Measurements from ENCODE around the gene AGAP1. TPM values are rescaled to one million over a fixed set of nuclear protein-coding genes. Genes with fewer than 3 reads are reported as not detected.

The AGAP1 gene
- total RNA-seq, 3 donors from 2014 or later (not counting 1 experiment from before 2014, with no cell fraction given) = 42.0 to 56.4 (median 45.7) TPM

GRCh38 chr2:235497096-235497495 is 3.3 kb downstream of the AGAP1 start:
- no peaks in the 10 kb centered on the region for H3K9me3 Mint-ChIP-seq
- intact Hi-C loops (cut with micrococcal nuclease) = no loop called here
- peaks cover 9 to 19% of the 10 kb centered on the region in 2 donors for H3K4me1 Mint-ChIP-seq
- Histone ChIP-seq H3K9me3 (ENCODE audit: control insufficient read depth, insufficient read depth, low read length) (no peaks in the 10 kb centered on the region), H3K27me3 (ENCODE audit: control insufficient read depth, insufficient read depth, low read length) (peaks cover 13% of the 10 kb centered on the region), H3K36me3 (ENCODE audit: control insufficient read depth, insufficient read depth, low read length) (no peaks in the 10 kb centered on the region), H3K4me3 (ENCODE audit: low read length) (no peak overlapping the region), H3K27ac (ENCODE audit: low read length) (no peak overlapping the region), H3K4me1 (ENCODE audit: control insufficient read depth, insufficient read depth, low read length) (peaks cover 4% of the 10 kb centered on the region)
- H3K27ac Mint-ChIP-seq = no peak overlapping the region
- H3K27me3 Mint-ChIP-seq (ENCODE audit: low read depth in 2 of 2) = peaks cover 50 to 63% of the 10 kb centered on the region in 2 donors
- H3K4me3 Mint-ChIP-seq = no peak overlapping the region
- ATAC-seq (no peak), DNase-seq (no peak)
- no peak for TF ChIP-seq CTCF (IDR thresholded peaks at IDR 0.05)
- 69% methylated on average over 3 of the region's 3 CpGs for WGBS (ENCODE audit: insufficient coverage)
- H3K36me3 Mint-ChIP-seq = no peaks in the 10 kb centered on the region

DNA sequence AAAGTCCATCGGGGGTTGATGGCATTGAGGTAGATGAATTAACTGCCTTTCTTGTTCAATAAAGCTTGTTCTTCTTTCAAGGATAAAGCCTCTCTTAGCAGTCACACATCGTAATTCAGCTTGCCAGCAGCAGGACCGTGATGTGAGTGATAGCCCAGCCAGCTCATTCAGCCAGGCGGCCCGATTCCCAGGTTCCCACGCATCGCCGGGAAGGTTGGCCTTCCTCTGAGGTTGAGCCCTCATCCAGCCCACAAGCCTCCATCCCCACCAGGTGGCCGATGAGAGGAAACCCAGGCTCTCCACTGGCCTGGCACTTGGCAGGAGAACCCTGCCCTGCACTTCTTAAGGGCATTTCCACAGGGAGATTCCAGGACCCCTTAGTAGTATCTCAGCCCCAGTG is 4.7 kb downstream of the AGAP1 start:
- H3K36me3 Mint-ChIP-seq = no peaks in the 10 kb centered on the region
- TF ChIP-seq CTCF (IDR thresholded peaks at IDR 0.05) = no peak
- H3K27ac Mint-ChIP-seq = no peak overlapping the region
- H3K4me1 Mint-ChIP-seq = peaks cover 4 to 8% of the 10 kb centered on the region in 2 donors
- H3K9me3 ChIP-seq (ENCODE audit: control insufficient read depth, insufficient read depth, low read length) = no peaks in the 10 kb centered on the region
- intact Hi-C loops (cut with micrococcal nuclease) = no loop called here
- no peaks in the 10 kb centered on the region for H3K9me3 Mint-ChIP-seq
- ATAC-seq (no peak), DNase-seq (no peak)
- H3K36me3 ChIP-seq (ENCODE audit: control insufficient read depth, insufficient read depth, low read length) = no peaks in the 10 kb centered on the region
- no peak overlapping the region for H3K4me3 Mint-ChIP-seq
- peaks cover 44 to 61% of the 10 kb centered on the region in 2 donors for H3K27me3 Mint-ChIP-seq (ENCODE audit: low read depth in 2 of 2)
- no peak overlapping the region for H3K27ac ChIP-seq (ENCODE audit: low read length)
- H3K4me1 ChIP-seq (ENCODE audit: control insufficient read depth, insufficient read depth, low read length) = no peaks in the 10 kb centered on the region
- no peak overlapping the region for H3K4me3 ChIP-seq (ENCODE audit: low read length)
- peaks cover 12% of the 10 kb centered on the region for H3K27me3 ChIP-seq (ENCODE audit: control insufficient read depth, insufficient read depth, low read length)
- WGBS (ENCODE audit: insufficient coverage) = 79% methylated on average over 9 of the region's 9 CpGs

- Histone ChIP-seq H3K9me3 (ENCODE audit: control insufficient read depth, insufficient read depth, low read length) (no peaks in the 10 kb centered on the region), H3K36me3 (ENCODE audit: control insufficient read depth, insufficient read depth, low read length) (no peaks in the 10 kb centered on the region), H3K27ac (ENCODE audit: low read length) (no peak overlapping the region), H3K4me1 (ENCODE audit: control insufficient read depth, insufficient read depth, low read length) (no peaks in the 10 kb centered on the region), H3K4me3 (ENCODE audit: low read length) (no peak overlapping the region), H3K27me3 (ENCODE audit: control insufficient read depth, insufficient read depth, low read length) (peaks cover 12% of the 10 kb centered on the region)
- intact Hi-C loops (cut with micrococcal nuclease) = no loop called here
- peaks cover 4 to 8% of the 10 kb centered on the region in 2 donors for H3K4me1 Mint-ChIP-seq
- no peaks in the 10 kb centered on the region for H3K9me3 Mint-ChIP-seq
- WGBS (ENCODE audit: insufficient coverage) = 88% methylated on average over 24 of the region's 24 CpGs
- TF ChIP-seq CTCF (IDR thresholded peaks at IDR 0.05) = no peak
- ATAC-seq (no peak), DNase-seq (no peak)
- no peaks in the 10 kb centered on the region for H3K36me3 Mint-ChIP-seq
- H3K4me3 Mint-ChIP-seq = no peak overlapping the region
- peaks cover 44 to 61% of the 10 kb centered on the region in 2 donors for H3K27me3 Mint-ChIP-seq (ENCODE audit: low read depth in 2 of 2)
- no peak overlapping the region for H3K27ac Mint-ChIP-seq
Measured at GRCh38 chr2:235498946-235499812, 5.3 kb downstream of the AGAP1 start.

Measured in natural killer cell (primary cell).